Neural crest cell (in vitro differentiated cells): ENCODE measurements around the gene PPM1B. TPM values are rescaled to one million over a fixed set of nuclear protein-coding genes. Genes with fewer than 3 reads are reported as not detected.

Source experiments
- DNase-seq: peaks from one replicate; pipeline ENCODE4 v3.0.0; 2021; ENCODE audit warnings: low read depth, mixed read lengths, low spot score
- H3K27ac Mint-ChIP-seq: one replicate; pipeline ENCODE4 v1.8.0; 2021; ENCODE audit warnings: mild to moderate bottlenecking, mixed read lengths; ENCODE audit not compliant: unreplicated experiment
- H3K27me3 Mint-ChIP-seq: 2 replicates; pipeline ENCODE4 v1.8.0; 2021; ENCODE audit warnings: low read depth, mild to moderate bottlenecking, mixed read lengths
- H3K36me3 Mint-ChIP-seq: 2 replicates; pipeline ENCODE4 v1.8.0; 2021; ENCODE audit warnings: low read depth, mild to moderate bottlenecking, mixed read lengths
- H3K4me1 Mint-ChIP-seq: 2 replicates; pipeline ENCODE4 v1.8.0; 2021; ENCODE audit warnings: mixed read lengths
- H3K4me3 Mint-ChIP-seq: one replicate; pipeline ENCODE4 v1.8.0; 2021; ENCODE audit warnings: mild to moderate bottlenecking, mixed read lengths
- H3K9me3 Mint-ChIP-seq: 2 replicates; pipeline ENCODE4 v1.8.0; 2021; ENCODE audit warnings: mixed read lengths
- CTCF ChIP-seq: fragments of 200-600 bp; sonication (generic); conservative IDR thresholded peaks from 2 replicates; pipeline ENCODE4 v1.5.0; 2021; ENCODE audit warnings: antibody characterized with exemption, mild to moderate bottlenecking
- total RNA-seq: library from RNA; stranded (reverse); gene quantifications from 2 replicates; pipeline ENCODE4 v1.2.1, GENCODE V29; 2021

The PPM1B gene
- total RNA-seq, 1 donor from 2014 or later, result 37.4 TPM

- no peak for TF ChIP-seq CTCF
- Mint-ChIP-seq H3K9me3 (no peaks in the 10 kb centered on the region), H3K4me1 (no peaks in the 10 kb centered on the region), H3K27ac (no peak overlapping the region), H3K36me3 (no peaks in the 10 kb centered on the region), H3K4me3 (no peak overlapping the region), H3K27me3 (no peaks in the 10 kb centered on the region)
- no peak for DNase-seq
Observed at GRCh38 chr2:44155666-44156446, 12.8 kb upstream of the PPM1B start.

- no peak for TF ChIP-seq CTCF
- Mint-ChIP-seq H3K4me3 (no peak overlapping the region), H3K27me3 (peaks cover 5% of the 10 kb centered on the region), H3K9me3 (peaks cover 12% of the 10 kb centered on the region), H3K27ac (no peak overlapping the region), H3K4me1 (peaks cover 8% of the 10 kb centered on the region), H3K36me3 (peaks cover 14% of the 10 kb centered on the region)
- DNase-seq, result no peak
Observed at GRCh38 chr2:44163777-44164176, 4.9 kb upstream of the PPM1B start.

- Mint-ChIP-seq H3K4me1 (peaks cover 8% of the 10 kb centered on the region), H3K27me3 (peaks cover 5% of the 10 kb centered on the region), H3K36me3 (peaks cover 14% of the 10 kb centered on the region), H3K9me3 (peaks cover 12% of the 10 kb centered on the region), H3K4me3 (no peak overlapping the region), H3K27ac (no peak overlapping the region)
- DNase-seq, result no peak
- TF ChIP-seq CTCF, result no peak
Observed at GRCh38 chr2:44164617-44165016, 4.1 kb upstream of the PPM1B start.

- TF ChIP-seq CTCF, result no peak
Observed at GRCh38 chr2:44166096-44166495, 2.6 kb upstream of the PPM1B start.

GRCh38 chr2:44167311-44167907 is 1.3 kb upstream of the PPM1B start:
- peak; percentile 1 for DNase-seq
- H3K4me3 Mint-ChIP-seq, result peak overlapping the region; percentile 94
- peak overlapping the region; percentile 98 for H3K27ac Mint-ChIP-seq
- peaks cover 12% of the 10 kb centered on the region for H3K9me3 Mint-ChIP-seq
- H3K4me1 Mint-ChIP-seq, result peaks cover 24% of the 10 kb centered on the region
- peaks cover 11% of the 10 kb centered on the region for H3K36me3 Mint-ChIP-seq
- no peak for TF ChIP-seq CTCF
- peaks cover 2% of the 10 kb centered on the region for H3K27me3 Mint-ChIP-seq

More at GRCh38 chr2:44166096-44166495, 2.6 kb upstream of the PPM1B start:
- Mint-ChIP-seq H3K36me3 (peaks cover 14% of the 10 kb centered on the region), H3K27ac (no peak overlapping the region), H3K27me3 (peaks cover 5% of the 10 kb centered on the region), H3K4me1 (peaks cover 19% of the 10 kb centered on the region), H3K9me3 (peaks cover 12% of the 10 kb centered on the region), H3K4me3 (no peak overlapping the region)
- DNase-seq, result no peak
